Gastroesophageal sphincter (tissue), 4 donors: ENCODE data around the gene HBA2. TPM values are rescaled to one million over a fixed set of nuclear protein-coding genes. Genes with fewer than 3 reads are reported as not detected.
"Not testable (repeated sequence)": the region's sequence is repeated elsewhere in the genome, so short reads cannot be mapped to it uniquely, and the experiment has no call there.

ENCODE experiments used
- ATAC-seq: fragments of 150-250 bp; one replicate; pipeline ENCODE4 v1.9.1; 2016; ENCODE audit warnings: mild to moderate bottlenecking, moderate library complexity
- H3K27ac ChIP-seq, 4 donors: fragments of 200-600 bp; sonication (generic) in 3 of 4; 1 replicate in 3 of 4; 2 replicates in 1 of 4; pipeline ENCODE4 v1.5.1; 2016 to 2019
- H3K27me3 ChIP-seq: fragments of 200-600 bp; sonication (generic); one replicate; pipeline ENCODE4 v1.5.1; 2019
- H3K36me3 ChIP-seq, 2 donors: fragments of 200-600 bp; sonication (generic); one replicate each; pipeline ENCODE4 v1.5.1; 2019; ENCODE audit warnings: control low read depth in 1 of 2
- H3K4me1 ChIP-seq, 3 donors: fragments of 200-600 bp; sonication (generic); 1 replicate in 2 of 3; 2 replicates in 1 of 3; pipeline ENCODE4 v1.5.1; 2016 to 2019; ENCODE audit warnings: control low read depth in 2 of 3
- H3K4me3 ChIP-seq, 2 donors: fragments of 200-600 bp; sonication (generic); one replicate each; pipeline ENCODE4 v1.5.1; 2019; ENCODE audit warnings: mild to moderate bottlenecking in 1 of 2, moderate library complexity in 1 of 2
- H3K9me3 ChIP-seq, 3 donors: fragments of 200-600 bp; sonication (generic); one replicate each; pipeline ENCODE4 v1.5.1; 2017 to 2019; ENCODE audit warnings: control low read depth in 2 of 3
- EP300 ChIP-seq: sonication (generic); formaldehyde crosslinking; IDR thresholded peaks from one replicate; pipeline ENCODE4 v1.6.1; 2017; ENCODE audit warnings: antibody characterized with exemption, mild to moderate bottlenecking
- POLR2A ChIP-seq, 2 donors: fragments of 450-650 bp; IDR thresholded peaks; one replicate each; pipeline ENCODE4 v1.6.1; 2017; ENCODE audit warnings: antibody characterized with exemption in 2 of 2, mild to moderate bottlenecking in 2 of 2, moderate library complexity in 1 of 2
- POLR2AphosphoS5 ChIP-seq: sonication (generic); formaldehyde crosslinking; IDR thresholded peaks from one replicate; pipeline ENCODE4 v1.6.1; 2017; ENCODE audit warnings: antibody characterized with exemption
- WGBS, 2 donors: methylation state at CpG; one replicate each; pipeline ENCODE4 v1.1.5; 2018; ENCODE audit warnings: low coverage in 1 of 2; 5-methylcytosine and 5-hydroxymethylcytosine counted together
- total RNA-seq, 4 donors: library from RNA; depleted of rRNA; stranded (reverse); fragments of >200 nt; gene quantifications; one replicate each; pipeline ENCODE4 v1.1.0, GENCODE V29; 2016
- TF ChIP-seq, protein P1 (sequence below), 4 experiments: fragments of 200-600 bp in 2 of 4; fragments of 450-650 bp in 2 of 4; sonication (generic) in 1 of 4; IDR thresholded peaks; one replicate each; pipeline ENCODE4 v1.5.1; 2017 to 2019; ENCODE audit warnings: antibody characterized with exemption in 4 of 4, mild to moderate bottlenecking in 2 of 4, moderate library complexity in 2 of 4

HBA2 gene
- total RNA-seq, 4 donors from 2014 or later = 40.9 to 72.6 (median 57.7) TPM; not detected in 1

DNA sequence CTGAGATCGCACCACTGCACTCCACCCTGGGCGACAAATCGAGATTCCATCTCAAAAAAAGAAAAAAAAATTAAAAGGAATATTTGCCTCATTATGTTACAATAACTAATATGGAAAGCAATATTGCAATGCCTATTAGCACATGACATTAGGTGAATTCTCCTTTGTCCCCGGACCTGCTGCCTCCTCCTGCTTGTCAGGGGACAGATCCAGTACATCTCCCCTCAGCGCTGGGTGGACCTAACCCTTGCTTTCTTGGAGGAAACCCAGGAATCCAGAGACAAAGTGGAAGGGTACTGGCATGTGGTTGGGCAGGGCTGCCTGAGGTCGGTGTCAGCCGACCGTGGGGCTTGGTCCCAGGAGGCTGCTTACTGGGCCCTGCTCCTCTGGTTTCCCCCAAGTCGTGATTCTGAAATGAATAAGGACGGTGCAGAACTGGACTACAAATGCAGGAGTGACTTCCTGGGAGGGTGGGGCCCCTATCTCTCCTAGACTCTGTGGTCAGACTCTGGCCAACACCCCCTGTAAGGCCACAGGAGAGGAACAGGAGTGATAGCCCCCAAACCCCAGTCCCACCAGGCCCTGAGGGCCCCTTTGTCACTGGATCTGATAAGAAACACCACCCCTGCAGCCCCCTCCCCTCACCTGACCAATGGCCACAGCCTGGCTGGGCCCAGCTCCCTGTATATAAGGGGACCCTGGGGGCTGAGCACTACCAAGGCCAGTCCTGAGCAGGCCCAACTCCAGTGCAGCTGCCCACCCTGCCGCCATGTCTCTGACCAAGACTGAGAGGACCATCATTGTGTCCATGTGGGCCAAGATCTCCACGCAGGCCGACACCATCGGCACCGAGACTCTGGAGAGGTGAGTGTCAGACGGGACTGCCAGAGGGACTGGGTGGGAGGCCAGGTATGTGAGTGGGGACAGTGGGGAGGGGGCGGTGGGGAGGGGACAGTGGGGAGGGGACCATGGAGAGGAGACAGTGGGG lies 20.2 kb upstream of the HBA2 start, which contains the start of gene HBZ:
Gene HBZ, plus strand, starts transcription at position 504 of the 988 bp plus-strand sequence. Its CDS starts 266 bp downstream, at position 770.
- ATAC-seq = no peak
- H3K4me1 ChIP-seq = peaks cover 0 to 11% (median 7%) of the 10 kb centered on the region in 3 donors
- no peaks in the 10 kb centered on the region for H3K36me3 ChIP-seq
- peaks cover 52% of the 10 kb centered on the region for H3K27me3 ChIP-seq
- WGBS, 2 donors = 62 to 64% methylated on average over 3 to 6 of the region's 17 CpGs
- no peaks in the 10 kb centered on the region for H3K9me3 ChIP-seq
- no peak within 1 kb of the TSS for H3K4me3 ChIP-seq
- TF ChIP-seq POLR2A (IDR thresholded peaks at IDR 0.05) = no peak
- no peak for TF ChIP-seq EP300
- TF ChIP-seq, protein P1, sequence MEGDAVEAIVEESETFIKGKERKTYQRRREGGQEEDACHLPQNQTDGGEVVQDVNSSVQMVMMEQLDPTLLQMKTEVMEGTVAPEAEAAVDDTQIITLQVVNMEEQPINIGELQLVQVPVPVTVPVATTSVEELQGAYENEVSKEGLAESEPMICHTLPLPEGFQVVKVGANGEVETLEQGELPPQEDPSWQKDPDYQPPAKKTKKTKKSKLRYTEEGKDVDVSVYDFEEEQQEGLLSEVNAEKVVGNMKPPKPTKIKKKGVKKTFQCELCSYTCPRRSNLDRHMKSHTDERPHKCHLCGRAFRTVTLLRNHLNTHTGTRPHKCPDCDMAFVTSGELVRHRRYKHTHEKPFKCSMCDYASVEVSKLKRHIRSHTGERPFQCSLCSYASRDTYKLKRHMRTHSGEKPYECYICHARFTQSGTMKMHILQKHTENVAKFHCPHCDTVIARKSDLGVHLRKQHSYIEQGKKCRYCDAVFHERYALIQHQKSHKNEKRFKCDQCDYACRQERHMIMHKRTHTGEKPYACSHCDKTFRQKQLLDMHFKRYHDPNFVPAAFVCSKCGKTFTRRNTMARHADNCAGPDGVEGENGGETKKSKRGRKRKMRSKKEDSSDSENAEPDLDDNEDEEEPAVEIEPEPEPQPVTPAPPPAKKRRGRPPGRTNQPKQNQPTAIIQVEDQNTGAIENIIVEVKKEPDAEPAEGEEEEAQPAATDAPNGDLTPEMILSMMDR (IDR thresholded peaks at IDR 0.05) = no peak
- no peak for TF ChIP-seq POLR2AphosphoS5
- no peak within 1 kb of the TSS for H3K27ac ChIP-seq

DNA sequence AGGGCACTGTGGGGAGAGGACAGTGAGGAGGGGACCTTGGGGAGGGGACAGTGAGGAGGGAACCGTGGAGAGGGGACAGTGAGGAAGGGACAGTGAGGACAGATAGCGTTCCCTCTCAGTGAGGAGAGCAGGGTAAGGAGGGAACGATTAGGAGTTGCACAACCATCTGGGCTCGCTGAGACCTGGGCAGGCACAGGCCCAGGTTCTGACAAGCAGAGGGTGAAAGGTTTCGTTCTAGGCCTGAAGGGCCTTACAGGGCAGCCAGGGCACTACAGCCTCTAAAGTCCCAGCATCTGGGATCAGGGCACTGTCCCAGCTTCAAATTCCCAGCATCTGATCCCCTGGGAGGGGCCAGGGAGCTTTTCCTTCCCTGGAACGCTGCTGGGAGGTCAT lies 19.6 kb upstream of the HBA2 start:
- H3K27me3 ChIP-seq = peaks cover 59% of the 10 kb centered on the region
- H3K4me3 ChIP-seq, H3K36me3 ChIP-seq, H3K27ac ChIP-seq, ATAC-seq, H3K9me3 ChIP-seq: not testable (repeated sequence)
- 74% methylated on average over 4 of the region's 6 CpGs; no CpG with 5 or more reads in 1 of the 2 donors for WGBS, 2 donors
- peaks cover 0 to 11% (median 7%) of the 10 kb centered on the region in 3 donors for H3K4me1 ChIP-seq

DNA sequence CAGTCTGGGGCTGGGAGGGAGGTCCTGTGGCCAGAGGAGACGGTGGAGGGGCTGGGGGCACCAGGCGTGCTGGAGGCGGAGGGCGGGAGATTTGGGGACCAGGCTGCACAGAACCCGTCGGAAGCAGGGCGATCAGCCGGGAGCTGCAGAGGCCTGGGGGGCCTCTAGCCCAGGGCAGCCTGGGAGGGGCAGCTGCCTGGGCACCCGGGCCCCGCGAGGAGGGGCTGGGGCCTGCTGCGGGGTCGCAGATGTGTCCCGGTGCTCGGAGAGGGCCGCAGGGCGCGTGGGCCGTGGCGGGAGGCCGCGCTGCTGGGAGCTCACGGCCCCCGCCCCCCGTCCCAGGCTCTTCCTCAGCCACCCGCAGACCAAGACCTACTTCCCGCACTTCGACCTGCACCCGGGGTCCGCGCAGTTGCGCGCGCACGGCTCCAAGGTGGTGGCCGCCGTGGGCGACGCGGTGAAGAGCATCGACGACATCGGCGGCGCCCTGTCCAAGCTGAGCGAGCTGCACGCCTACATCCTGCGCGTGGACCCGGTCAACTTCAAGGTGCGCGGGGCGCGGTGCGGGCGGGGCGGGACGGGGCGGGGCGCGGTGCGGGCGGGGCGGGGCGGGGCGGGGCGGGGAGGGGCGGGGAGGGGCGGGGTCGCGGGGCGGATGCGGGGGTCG lies 19.0 kb upstream of the HBA2 start:
- ATAC-seq, H3K36me3 ChIP-seq, H3K9me3 ChIP-seq, H3K27ac ChIP-seq, H3K4me3 ChIP-seq: not testable (repeated sequence)
- Histone ChIP-seq H3K27me3 (peaks cover 63% of the 10 kb centered on the region), H3K4me1 (peaks cover 0 to 11% (median 7%) of the 10 kb centered on the region in 3 donors)
- no CpG with 5 or more reads among the region's 74 CpGs for WGBS, 2 donors

DNA sequence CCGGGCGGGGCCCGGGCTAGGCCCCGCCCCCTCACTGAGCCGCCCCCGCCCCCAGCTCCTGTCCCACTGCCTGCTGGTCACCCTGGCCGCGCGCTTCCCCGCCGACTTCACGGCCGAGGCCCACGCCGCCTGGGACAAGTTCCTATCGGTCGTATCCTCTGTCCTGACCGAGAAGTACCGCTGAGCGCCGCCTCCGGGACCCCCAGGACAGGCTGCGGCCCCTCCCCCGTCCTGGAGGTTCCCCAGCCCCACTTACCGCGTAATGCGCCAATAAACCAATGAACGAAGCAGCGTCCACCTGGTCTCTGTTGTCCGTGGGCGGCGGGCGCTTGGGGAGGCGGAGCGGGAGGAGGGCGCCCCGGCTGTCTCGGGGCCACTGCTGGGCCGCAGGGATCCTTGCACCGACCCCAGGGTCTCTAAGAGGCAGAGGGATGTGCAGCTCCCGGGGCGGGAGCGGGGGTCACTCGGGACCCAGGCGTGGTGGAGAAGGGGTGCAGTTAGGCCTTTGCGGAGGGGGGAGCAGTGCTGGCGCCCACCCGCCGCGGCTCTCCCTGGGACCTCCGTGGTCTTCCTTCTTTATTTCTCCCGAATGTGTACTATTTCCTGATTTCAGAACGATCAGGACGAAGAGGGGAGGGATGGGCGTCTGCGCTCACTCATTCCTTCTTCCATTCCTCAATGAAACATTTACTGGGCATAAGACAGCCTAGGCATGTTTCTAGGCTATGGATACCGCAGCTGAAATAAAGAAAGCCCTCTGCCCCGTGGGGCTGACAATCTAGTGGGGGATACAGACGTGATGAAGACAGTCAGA lies 18.3 kb upstream of the HBA2 start:
- Histone ChIP-seq H3K36me3 (no peaks in the 10 kb centered on the region), H3K4me3 (peak overlapping the region; percentile 20 to 50), H3K27me3 (peaks cover 60% of the 10 kb centered on the region), H3K27ac (no peak overlapping the region), H3K4me1 (peaks cover 0 to 11% (median 7%) of the 10 kb centered on the region in 3 donors), H3K9me3 (no peaks in the 10 kb centered on the region)
- 0 to 5% methylated on average over 3 of the region's 59 CpGs for WGBS, 2 donors
- peak; percentile 41 for ATAC-seq
- no peak for TF ChIP-seq EP300
- TF ChIP-seq POLR2AphosphoS5 = no peak

DNA sequence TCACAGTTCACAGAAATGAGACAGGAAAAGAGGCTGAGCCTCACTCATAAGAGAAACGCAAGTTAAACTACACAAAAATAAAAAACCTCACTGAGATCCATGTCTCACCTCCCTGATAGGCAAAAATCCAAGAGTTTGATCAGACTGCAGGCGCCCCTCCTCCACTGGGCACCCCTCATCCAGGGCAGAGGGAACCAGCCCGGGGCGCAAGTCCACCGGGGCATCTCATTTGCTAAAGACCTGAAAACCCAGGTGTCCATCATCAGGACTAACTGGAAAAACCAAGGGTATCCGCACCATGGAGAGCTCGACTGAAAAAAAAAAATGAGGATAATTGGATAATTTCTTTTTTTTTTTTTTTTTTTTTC lies 17.7 kb upstream of the HBA2 start:
- Histone ChIP-seq H3K4me1 (peaks cover 0 to 11% (median 7%) of the 10 kb centered on the region in 3 donors), H3K27ac (no peak overlapping the region), H3K4me3 (peak overlapping the region in 1 of 2 donors; percentile 50), H3K9me3 (no peaks in the 10 kb centered on the region), H3K36me3 (no peaks in the 10 kb centered on the region), H3K27me3 (peaks cover 59% of the 10 kb centered on the region)
- TF ChIP-seq EP300 = no peak
- TF ChIP-seq, protein P1 (IDR thresholded peaks at IDR 0.05) = no peak
- TF ChIP-seq POLR2A (IDR thresholded peaks at IDR 0.05) = no peak
- TF ChIP-seq POLR2AphosphoS5 = no peak
- no peak for ATAC-seq
- WGBS, 2 donors = 48 to 72% methylated on average over 3 to 5 of the region's 7 CpGs
